Endometrial microvascular endothelial cells (primary cell): ENCODE results near the gene ATPAF1. TPM values are rescaled to one million over a fixed set of nuclear protein-coding genes. Genes with fewer than 3 reads are reported as not detected.
"Not testable (repeated sequence)": the region's sequence is repeated elsewhere in the genome, so short reads cannot be mapped to it uniquely, and the experiment has no call there.

Source experiments
- in situ Hi-C: cut with HindIII; loops from 2 replicates; pipeline ENCODE4 v1.10.0; 2017; ENCODE audit warnings: low sequenced_read_pairs, low pct_unique_long_range_greater_than_20kb; ENCODE audit errors: inconsistent ontology term
- total RNA-seq: library from RNA; depleted of rRNA; stranded (reverse); fragments of >200 nt; gene quantifications from one replicate; pipeline ENCODE4 v1.2.3, GENCODE V29; 2015; ENCODE audit errors: inconsistent ontology term

ATPAF1 gene
- 64.8 TPM for total RNA-seq

GRCh38 chr1:46667782-46668760 lies at the start of gene ATPAF1:
TSS of gene ATPAF1 (minus strand) at chr1:46668364. CDS start at chr1:46668322, 42 bp downstream.
- in situ Hi-C loops = no loop called here

- in situ Hi-C loops = no loop called here
These were observed 49.5 kb upstream of the ATPAF1 start for GRCh38 chr1:46717654-46718053.

- in situ Hi-C loops = no loop called here
These were observed 46.8 kb upstream of the ATPAF1 start for GRCh38 chr1:46714976-46715375.

GRCh38 chr1:46708121-46708520 lies 40.0 kb upstream of the ATPAF1 start:
- in situ Hi-C loops = no loop called here

GRCh38 chr1:46705408-46705807 lies 37.2 kb upstream of the ATPAF1 start:
- in situ Hi-C loops = no loop called here

GRCh38 chr1:46703927-46704641 lies 35.9 kb upstream of the ATPAF1 start:
- in situ Hi-C loops = no loop called here

- in situ Hi-C loops = no loop called here
These were observed 31.5 kb upstream of the ATPAF1 start for GRCh38 chr1:46699666-46700065.

- in situ Hi-C loops = no loop called here
These were observed 28.9 kb upstream of the ATPAF1 start for GRCh38 chr1:46697053-46697452.

GRCh38 chr1:46694676-46695075 lies 26.5 kb upstream of the ATPAF1 start:
- in situ Hi-C loops = not testable (repeated sequence)

GRCh38 chr1:46692811-46693770 lies 24.9 kb upstream of the ATPAF1 start:
- in situ Hi-C loops = no loop called here

GRCh38 chr1:46691997-46692790 lies 24.0 kb upstream of the ATPAF1 start:
- in situ Hi-C loops = no loop called here

- in situ Hi-C loops = no loop called here
These were observed 22.8 kb upstream of the ATPAF1 start for GRCh38 chr1:46690931-46691421.

GRCh38 chr1:46689897-46690296 lies 21.7 kb upstream of the ATPAF1 start:
- in situ Hi-C loops = no loop called here

- in situ Hi-C loops = no loop called here
These were observed 21.2 kb upstream of the ATPAF1 start for GRCh38 chr1:46689356-46689755.

GRCh38 chr1:46687921-46688509 lies 19.9 kb upstream of the ATPAF1 start:
- in situ Hi-C loops = no loop called here

GRCh38 chr1:46687093-46687659 lies 19.0 kb upstream of the ATPAF1 start:
- in situ Hi-C loops = no loop called here

GRCh38 chr1:46686255-46686654 lies 18.1 kb upstream of the ATPAF1 start:
- in situ Hi-C loops = no loop called here
